NCI-H187 (cell line): Measurements from ENCODE around the gene CYTH2.

Source experiments
- DNase-seq, 2 experiments: peaks; one replicate each; lab custom pipeline; 2025; lab: John Stamatoyannopoulos, UW

The CYTH2 gene, protein sequence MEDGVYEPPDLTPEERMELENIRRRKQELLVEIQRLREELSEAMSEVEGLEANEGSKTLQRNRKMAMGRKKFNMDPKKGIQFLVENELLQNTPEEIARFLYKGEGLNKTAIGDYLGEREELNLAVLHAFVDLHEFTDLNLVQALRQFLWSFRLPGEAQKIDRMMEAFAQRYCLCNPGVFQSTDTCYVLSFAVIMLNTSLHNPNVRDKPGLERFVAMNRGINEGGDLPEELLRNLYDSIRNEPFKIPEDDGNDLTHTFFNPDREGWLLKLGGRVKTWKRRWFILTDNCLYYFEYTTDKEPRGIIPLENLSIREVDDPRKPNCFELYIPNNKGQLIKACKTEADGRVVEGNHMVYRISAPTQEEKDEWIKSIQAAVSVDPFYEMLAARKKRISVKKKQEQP

DNA sequence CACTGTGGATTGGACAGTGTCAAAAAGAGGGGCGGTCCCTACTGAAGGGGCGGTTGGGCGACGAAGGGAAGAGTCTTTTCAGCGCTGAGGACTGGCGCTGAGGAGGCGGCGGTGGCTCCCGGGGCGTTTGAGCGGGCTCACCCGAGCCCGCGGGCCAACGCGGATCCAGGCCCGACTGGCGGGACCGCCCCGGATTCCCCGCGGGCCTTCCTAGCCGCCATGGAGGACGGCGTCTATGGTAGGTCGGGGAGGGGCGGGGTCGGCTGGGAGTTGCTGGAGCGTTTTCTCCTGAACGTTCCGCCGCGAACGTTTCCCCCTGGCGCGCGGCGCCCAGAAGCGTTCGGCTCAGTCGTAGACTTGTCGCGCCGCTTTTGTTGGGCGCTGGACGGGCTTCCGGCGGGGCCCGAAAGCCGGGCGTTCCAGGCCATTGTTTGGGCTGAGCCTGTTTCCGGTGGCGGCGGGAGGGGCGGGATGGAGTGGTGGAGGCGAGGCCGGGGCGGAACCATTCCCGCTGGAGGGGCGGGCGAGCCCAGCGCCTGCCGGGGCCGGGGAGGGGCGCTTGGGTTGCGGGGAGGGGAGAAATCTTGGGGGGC lies at the start of gene CYTH2:
Gene CYTH2 (plus strand): TSS at position 81 of the 593 bp plus-strand sequence. CDS start 139 bp downstream, at position 220.
- peak; percentile 66 to 78 for DNase-seq

- DNase-seq, result no peak
These were observed 47.6 kb upstream of the CYTH2 start for GRCh38 chr19:48421548-48421947.

GRCh38 chr19:48424694-48425219 lies 44.4 kb upstream of the CYTH2 start:
- no peak for DNase-seq

DNA sequence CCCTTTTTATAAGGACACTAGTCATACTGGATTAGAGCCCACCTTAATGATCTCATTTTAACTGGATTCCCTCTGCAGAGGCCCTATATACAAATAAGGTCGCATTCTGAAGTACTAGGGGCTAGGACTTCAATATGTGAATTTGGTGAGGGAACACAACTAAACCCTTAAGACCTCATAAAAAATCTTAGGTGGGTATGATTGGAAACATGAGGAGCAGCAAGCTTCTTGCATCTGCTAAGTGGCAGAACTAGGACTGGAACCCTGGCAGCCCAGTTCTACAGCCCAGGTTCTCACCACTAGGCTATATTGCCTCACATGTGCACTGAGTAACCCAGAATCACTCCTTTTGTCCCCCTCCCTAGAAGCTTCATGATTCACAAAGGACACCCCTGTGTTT lies 40.5 kb upstream of the CYTH2 start:
- DNase-seq, result no peak

- DNase-seq, result no peak
These were observed 35.8 kb upstream of the CYTH2 start for GRCh38 chr19:48433337-48433736.

- DNase-seq, result no peak
These were observed 32.6 kb upstream of the CYTH2 start for GRCh38 chr19:48436586-48436985.

- no peak for DNase-seq
These were observed 27.7 kb upstream of the CYTH2 start for GRCh38 chr19:48441360-48442050.

DNA sequence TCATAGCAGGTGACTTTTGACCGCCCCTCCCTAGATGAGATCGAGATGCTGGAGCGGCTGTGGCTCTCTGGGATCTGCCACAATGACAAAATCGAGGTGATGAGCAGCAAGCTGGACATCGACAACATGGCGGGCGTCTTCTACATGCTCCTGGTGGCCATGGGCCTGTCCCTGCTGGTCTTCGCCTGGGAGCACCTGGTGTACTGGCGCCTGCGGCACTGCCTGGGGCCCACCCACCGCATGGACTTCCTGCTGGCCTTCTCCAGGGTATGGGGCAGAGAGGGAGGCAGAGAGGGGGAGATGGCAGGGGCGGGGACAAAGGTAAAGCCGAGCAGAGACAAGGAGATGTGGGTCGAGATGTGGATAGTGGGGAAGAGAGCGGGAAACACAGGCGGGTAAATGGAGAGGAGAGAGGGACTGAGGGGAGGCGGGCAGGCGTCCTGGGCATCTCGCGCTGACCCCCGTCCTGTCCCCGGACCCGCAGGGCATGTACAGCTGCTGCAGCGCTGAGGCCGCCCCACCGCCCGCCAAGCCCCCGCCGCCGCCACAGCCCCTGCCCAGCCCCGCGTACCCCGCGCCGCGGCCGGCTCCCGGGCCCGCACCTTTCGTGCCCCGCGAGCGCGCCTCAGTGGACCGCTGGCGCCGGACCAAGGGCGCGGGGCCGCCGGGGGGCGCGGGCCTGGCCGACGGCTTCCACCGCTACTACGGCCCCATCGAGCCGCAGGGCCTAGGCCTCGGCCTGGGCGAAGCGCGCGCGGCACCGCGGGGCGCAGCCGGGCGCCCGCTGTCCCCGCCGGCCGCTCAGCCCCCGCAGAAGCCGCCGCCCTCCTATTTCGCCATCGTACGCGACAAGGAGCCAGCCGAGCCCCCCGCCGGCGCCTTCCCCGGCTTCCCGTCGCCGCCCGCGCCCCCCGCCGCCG lies 26.8 kb upstream of the CYTH2 start:
- no peak for DNase-seq

DNA sequence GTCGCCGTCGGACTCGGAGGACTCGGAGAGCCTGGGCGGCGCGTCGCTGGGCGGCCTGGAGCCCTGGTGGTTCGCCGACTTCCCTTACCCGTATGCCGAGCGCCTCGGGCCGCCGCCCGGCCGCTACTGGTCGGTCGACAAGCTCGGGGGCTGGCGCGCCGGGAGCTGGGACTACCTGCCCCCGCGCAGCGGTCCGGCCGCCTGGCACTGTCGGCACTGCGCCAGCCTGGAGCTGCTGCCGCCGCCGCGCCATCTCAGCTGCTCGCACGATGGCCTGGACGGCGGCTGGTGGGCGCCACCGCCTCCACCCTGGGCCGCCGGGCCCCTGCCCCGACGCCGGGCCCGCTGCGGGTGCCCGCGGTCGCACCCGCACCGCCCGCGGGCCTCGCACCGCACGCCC lies 25.9 kb upstream of the CYTH2 start:
- no peak for DNase-seq

- no peak for DNase-seq
These were observed 25.4 kb upstream of the CYTH2 start for GRCh38 chr19:48443731-48444128.

DNA sequence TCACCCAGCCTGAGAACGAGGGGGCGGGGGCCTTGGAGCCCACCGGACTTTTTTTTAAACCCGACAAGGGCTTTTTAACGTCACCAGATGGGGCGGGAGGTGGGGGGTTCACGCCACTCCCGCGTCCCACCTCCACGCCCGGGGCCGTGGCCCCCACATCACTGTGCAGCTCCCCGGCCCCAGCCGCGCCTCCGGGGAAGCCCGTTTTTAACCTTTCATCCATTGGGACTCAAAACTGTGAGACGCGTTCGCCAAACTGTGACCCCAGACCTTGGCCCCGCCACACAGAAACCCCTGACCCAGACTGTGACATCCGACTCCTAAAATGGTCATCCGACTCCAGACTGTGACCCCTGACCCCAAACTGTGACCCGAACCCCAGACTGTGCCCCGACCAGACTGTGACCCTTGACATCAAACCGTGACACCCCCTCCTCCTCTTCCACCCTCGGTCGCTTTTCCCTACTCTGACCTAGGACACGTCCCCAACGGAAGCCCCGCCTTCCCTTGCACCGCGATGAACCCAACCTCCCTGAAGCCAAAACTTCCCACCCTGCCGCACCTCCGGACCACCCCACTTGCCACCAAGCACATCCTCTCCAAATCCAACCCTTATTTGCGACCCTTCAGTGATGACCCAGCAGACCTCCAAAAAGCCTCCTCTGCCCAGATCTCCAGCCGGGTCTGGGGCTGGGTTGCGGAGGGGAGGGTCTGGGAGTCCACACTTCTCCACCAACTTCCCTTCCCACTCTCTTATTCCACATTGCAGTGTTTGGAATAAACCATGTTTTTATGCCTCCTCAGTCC lies 24.8 kb upstream of the CYTH2 start:
- DNase-seq, result no peak

GRCh38 chr19:48444936-48445200 lies 24.3 kb upstream of the CYTH2 start:
- peak in 1 of 2 experiments; percentile 58 for DNase-seq

GRCh38 chr19:48445256-48445605 lies 23.9 kb upstream of the CYTH2 start:
- DNase-seq, result peak; percentile 26 to 86

GRCh38 chr19:48445606-48446481 lies 23.3 kb upstream of the CYTH2 start, which contains the start of gene GRWD1:
Gene GRWD1 (plus strand): TSS chr19:48445983. CDS start chr19:48446006, 23 bp downstream.
- DNase-seq, result peak; percentile 88 to 96

GRCh38 chr19:48446579-48446978 lies 22.6 kb upstream of the CYTH2 start:
- DNase-seq, result no peak

- DNase-seq, result no peak
These were observed 20.6 kb upstream of the CYTH2 start for GRCh38 chr19:48448563-48448962.

DNA sequence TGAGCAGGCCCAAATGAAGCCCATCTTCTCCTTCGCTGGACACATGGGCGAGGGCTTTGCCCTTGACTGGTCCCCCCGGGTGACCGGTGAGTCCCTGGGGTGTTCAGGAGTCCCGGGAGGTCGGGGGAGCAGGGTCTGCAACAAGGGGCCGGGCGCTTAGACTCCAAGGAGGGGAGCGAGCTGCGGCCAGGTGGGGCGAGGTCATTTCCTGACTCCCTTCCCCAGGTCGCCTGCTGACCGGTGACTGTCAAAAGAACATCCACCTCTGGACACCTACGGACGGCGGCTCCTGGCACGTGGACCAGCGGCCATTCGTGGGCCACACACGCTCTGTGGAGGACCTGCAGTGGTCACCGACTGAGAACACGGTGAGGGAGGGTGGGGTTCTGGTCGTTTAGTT lies 18.7 kb upstream of the CYTH2 start:
- DNase-seq, result no peak

DNA sequence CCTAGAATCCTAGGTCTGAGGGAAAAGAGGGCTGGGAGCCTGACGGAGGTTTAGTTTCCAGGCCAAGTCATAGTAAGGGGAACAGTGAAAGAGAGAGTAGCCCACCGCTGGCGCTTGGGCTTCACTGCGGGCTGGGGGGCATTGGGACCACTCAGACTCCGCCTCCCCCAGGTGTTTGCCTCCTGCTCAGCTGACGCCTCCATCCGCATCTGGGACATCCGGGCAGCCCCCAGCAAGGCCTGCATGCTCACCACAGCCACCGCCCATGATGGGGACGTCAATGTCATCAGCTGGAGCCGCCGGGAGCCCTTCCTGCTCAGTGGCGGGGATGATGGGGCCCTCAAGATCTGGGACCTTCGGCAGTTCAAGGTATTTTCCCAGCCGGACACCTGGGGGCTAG lies 18.3 kb upstream of the CYTH2 start:
- DNase-seq, result no peak

DNA sequence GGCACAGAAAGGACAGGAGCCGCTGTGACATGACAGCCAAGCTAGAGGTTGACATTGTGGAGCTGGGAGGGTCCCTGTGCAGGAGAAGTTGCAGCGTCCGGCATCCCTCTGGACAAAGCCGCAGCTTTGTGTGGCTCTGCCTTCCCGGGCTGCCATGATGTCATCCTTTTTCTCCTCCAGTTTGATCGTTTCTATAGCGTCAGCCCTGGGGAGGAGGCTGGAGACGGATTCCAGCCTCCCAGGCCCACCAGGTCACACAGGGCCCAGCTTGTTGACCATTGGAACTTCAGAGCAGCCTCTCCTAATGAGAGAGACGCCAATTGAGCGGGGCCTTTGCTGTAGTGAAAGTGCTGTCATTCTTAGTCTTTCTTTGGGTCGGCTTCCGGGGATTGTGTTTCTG lies 17.5 kb upstream of the CYTH2 start:
- no peak for DNase-seq
